ENCODE measurements around the gene FBXW2. TPM values are rescaled to one million over a fixed set of nuclear protein-coding genes. Genes with fewer than 3 reads are reported as not detected.

The FBXW2 gene
- total and polyA plus RNA-seq, 2 donors (not counting 3 experiments of a cell fraction or from before 2014, with no cell fraction given), result 32.5 to 70.2 TPM

- Histone ChIP-seq H3K4me2 (ENCODE audit: insufficient read depth, low read length) (peak overlapping the region; percentile 14), H3K9me1 (replicated peaks; ENCODE audit: control insufficient read depth, extremely low read depth, insufficient read depth, low read length) (no peaks in the 10 kb centered on the region), H3K27me3 (ENCODE audit: control insufficient read depth in 2 of 2, insufficient read depth in 2 of 2, low read length in 2 of 2) (no peaks in the 10 kb centered on the region), H3K9me3 (replicated peaks; ENCODE audit: control insufficient read depth, insufficient read depth, low read length) (no peaks in the 10 kb centered on the region), H3K27ac (ENCODE audit: insufficient read depth, low read depth, low read length) (no peak overlapping the region), H3K4me3 (replicated peaks in 1 of 3; ENCODE audit: insufficient read depth in 1 of 3, low read depth in 1 of 3, low read length in 3 of 3) (no peak overlapping the region), H3K4me1 (ENCODE audit: control insufficient read depth, extremely low read depth, insufficient read depth, low read length) (peaks cover 27% of the 10 kb centered on the region), H3K9ac (replicated peaks; ENCODE audit: extremely low read depth, insufficient read depth, low read length) (no peak overlapping the region), H3K79me2 (ENCODE audit: control insufficient read depth, insufficient read depth, low read length) (peaks cover 61% of the 10 kb centered on the region), H4K20me1 (replicated peaks; ENCODE audit: control insufficient read depth, extremely low read depth, insufficient read depth, low read length) (no peaks in the 10 kb centered on the region), H2AFZ (ENCODE audit: low read depth, low read length) (no peak overlapping the region), H3K36me3 (ENCODE audit: control insufficient read depth in 2 of 2, extremely low read depth in 1 of 2, insufficient read depth in 2 of 2, low read length in 2 of 2) (peaks cover 6 to 7% of the 10 kb centered on the region in 2 experiments)
- dilution Hi-C loops (cut with MboI; ENCODE audit: extremely low pct_ligation_motif_present, low sequenced_read_pairs) (no loop called here), intact Hi-C loops (cut with micrococcal nuclease) (no loop called here)
- FAIRE-seq, result no peak
- POLR2A ChIA-PET, result no interaction called here
- CTCF ChIA-PET, result no interaction called here
- peak; percentile 12 for DNase-seq (ENCODE audit: low read depth, low spot score)
- BruUV-seq (replicated peaks), result no TSS peak
- TF ChIP-seq JUN (IDR thresholded peaks at IDR 0.05; ENCODE audit: borderline replicate concordance, insufficient read depth, insufficient read length, low read depth) (no peak), MYC (IDR thresholded peaks at IDR 0.05; ENCODE audit: low read depth, low read length) (no peak), CTCF (IDR thresholded peaks at IDR 0.05; ENCODE audit: extremely low read depth in 1 of 2, insufficient read depth in 1 of 2, low read depth in 1 of 2, low read length in 2 of 2) (no peak), FOS (IDR thresholded peaks at IDR 0.05; ENCODE audit: borderline replicate concordance, insufficient read depth, low read length) (no peak), EZH2 (IDR thresholded peaks at IDR 0.05; ENCODE audit: borderline replicate concordance, low read depth, low read length, severe bottlenecking) (no peak), MAX (IDR thresholded peaks at IDR 0.05; ENCODE audit: insufficient read depth, insufficient read length) (no peak), POLR2A (IDR thresholded peaks at IDR 0.05; ENCODE audit: low read depth, low read length) (no peak), GATA2 (IDR thresholded peaks at IDR 0.05; ENCODE audit: insufficient read depth, insufficient read length, low read depth, low read length) (no peak), POLR2AphosphoS5 (IDR thresholded peaks at IDR 0.05; ENCODE audit: insufficient read depth, low read depth, low read length) (no peak)
Observed at GRCh38 chr9:120791161-120791560, 2.1 kb downstream of the FBXW2 start.
